Amniotic stem cell (primary cell): ENCODE results near the gene ACTR3.

Source experiments
- DNase-seq: peaks from one replicate; lab custom pipeline; 2025; lab: John Stamatoyannopoulos, UW

The ACTR3 gene

GRCh38 chr2:113876503-113877387 is 13.1 kb upstream of the ACTR3 start:
- DNase-seq, result no peak

- no peak for DNase-seq
These were observed 11.9 kb upstream of the ACTR3 start for GRCh38 chr2:113877711-113878598.

GRCh38 chr2:113878743-113879142 is 11.1 kb upstream of the ACTR3 start:
- DNase-seq, result no peak

GRCh38 chr2:113879457-113879856 is 10.4 kb upstream of the ACTR3 start:
- no peak for DNase-seq

- DNase-seq, result peak; percentile 59
These were observed 3.3 kb upstream of the ACTR3 start for GRCh38 chr2:113886479-113887008.

GRCh38 chr2:113887009-113887792 is 2.7 kb upstream of the ACTR3 start:
- no peak for DNase-seq

- DNase-seq, result no peak
These were observed 1.0 kb upstream of the ACTR3 start for GRCh38 chr2:113888641-113889470.

GRCh38 chr2:113890253-113891235 is 655 bp downstream of the ACTR3 start:
- DNase-seq, result peak; percentile 65

- no peak for DNase-seq
These were observed 1.5 kb downstream of the ACTR3 start for GRCh38 chr2:113891265-113891959.

- no peak for DNase-seq
These were observed 2.3 kb downstream of the ACTR3 start for GRCh38 chr2:113892004-113892710.

- no peak for DNase-seq
These were observed 4.4 kb downstream of the ACTR3 start for GRCh38 chr2:113894156-113894743.

- no peak for DNase-seq
These were observed 5.4 kb downstream of the ACTR3 start for GRCh38 chr2:113895301-113895700.

GRCh38 chr2:113895819-113896563 is 6.1 kb downstream of the ACTR3 start:
- no peak for DNase-seq

GRCh38 chr2:113896791-113897190 is 6.9 kb downstream of the ACTR3 start:
- no peak for DNase-seq

GRCh38 chr2:113898081-113898480 is 8.2 kb downstream of the ACTR3 start:
- no peak for DNase-seq

- DNase-seq, result no peak
These were observed 9.3 kb downstream of the ACTR3 start for GRCh38 chr2:113899166-113899565.

- no peak for DNase-seq
These were observed 12.1 kb downstream of the ACTR3 start for GRCh38 chr2:113901943-113902342.
